ENCODE results near the gene SETD7.

DNA sequence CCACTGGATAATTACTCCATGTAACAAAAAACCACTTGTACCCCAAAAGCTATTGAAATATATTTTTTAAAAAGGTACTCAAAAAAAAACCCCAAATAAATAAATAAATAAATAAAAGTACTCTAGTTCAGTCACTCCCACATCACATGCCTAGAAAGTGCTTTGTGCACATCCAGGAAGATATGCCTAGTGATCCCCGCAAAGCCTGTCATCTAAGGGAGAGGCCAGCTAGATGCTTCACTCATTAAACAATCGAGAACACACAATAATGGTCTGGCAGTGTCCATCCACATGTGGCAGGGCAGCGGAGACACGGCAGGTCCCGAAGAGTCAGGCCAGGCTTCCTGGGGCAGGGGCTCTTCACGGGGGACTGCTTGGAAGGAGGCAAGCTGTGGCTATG lies 54.5 kb downstream of the SETD7 start:
- TF ChIP-seq, protein P1, sequence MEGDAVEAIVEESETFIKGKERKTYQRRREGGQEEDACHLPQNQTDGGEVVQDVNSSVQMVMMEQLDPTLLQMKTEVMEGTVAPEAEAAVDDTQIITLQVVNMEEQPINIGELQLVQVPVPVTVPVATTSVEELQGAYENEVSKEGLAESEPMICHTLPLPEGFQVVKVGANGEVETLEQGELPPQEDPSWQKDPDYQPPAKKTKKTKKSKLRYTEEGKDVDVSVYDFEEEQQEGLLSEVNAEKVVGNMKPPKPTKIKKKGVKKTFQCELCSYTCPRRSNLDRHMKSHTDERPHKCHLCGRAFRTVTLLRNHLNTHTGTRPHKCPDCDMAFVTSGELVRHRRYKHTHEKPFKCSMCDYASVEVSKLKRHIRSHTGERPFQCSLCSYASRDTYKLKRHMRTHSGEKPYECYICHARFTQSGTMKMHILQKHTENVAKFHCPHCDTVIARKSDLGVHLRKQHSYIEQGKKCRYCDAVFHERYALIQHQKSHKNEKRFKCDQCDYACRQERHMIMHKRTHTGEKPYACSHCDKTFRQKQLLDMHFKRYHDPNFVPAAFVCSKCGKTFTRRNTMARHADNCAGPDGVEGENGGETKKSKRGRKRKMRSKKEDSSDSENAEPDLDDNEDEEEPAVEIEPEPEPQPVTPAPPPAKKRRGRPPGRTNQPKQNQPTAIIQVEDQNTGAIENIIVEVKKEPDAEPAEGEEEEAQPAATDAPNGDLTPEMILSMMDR (conservative IDR thresholded peaks at IDR 0.05; ENCODE audit: low read depth in 2 of 2), result no peak
- no peak for TF ChIP-seq POLR2AphosphoS5 (IDR thresholded peaks at IDR 0.05; ENCODE audit: low read depth)
- no peak for TF ChIP-seq EZH2phosphoT487 (IDR thresholded peaks at IDR 0.05; ENCODE audit: unreplicated experiment)
- no peak for TF ChIP-seq ZNF114 (CRISPR knock-in tag; IDR thresholded peaks at IDR 0.05)
- TF ChIP-seq ETS1 (IDR thresholded peaks at IDR 0.05), result no peak
- TF ChIP-seq EZH2 (IDR thresholded peaks at IDR 0.05; ENCODE audit: low read depth, unreplicated experiment), result no peak
- TF ChIP-seq STAT1 (IDR thresholded peaks at IDR 0.05; ENCODE audit: unreplicated experiment), result no peak
- no peak for TF ChIP-seq JUNB (IDR thresholded peaks at IDR 0.05; ENCODE audit: unreplicated experiment)
- TF ChIP-seq, protein P2, sequence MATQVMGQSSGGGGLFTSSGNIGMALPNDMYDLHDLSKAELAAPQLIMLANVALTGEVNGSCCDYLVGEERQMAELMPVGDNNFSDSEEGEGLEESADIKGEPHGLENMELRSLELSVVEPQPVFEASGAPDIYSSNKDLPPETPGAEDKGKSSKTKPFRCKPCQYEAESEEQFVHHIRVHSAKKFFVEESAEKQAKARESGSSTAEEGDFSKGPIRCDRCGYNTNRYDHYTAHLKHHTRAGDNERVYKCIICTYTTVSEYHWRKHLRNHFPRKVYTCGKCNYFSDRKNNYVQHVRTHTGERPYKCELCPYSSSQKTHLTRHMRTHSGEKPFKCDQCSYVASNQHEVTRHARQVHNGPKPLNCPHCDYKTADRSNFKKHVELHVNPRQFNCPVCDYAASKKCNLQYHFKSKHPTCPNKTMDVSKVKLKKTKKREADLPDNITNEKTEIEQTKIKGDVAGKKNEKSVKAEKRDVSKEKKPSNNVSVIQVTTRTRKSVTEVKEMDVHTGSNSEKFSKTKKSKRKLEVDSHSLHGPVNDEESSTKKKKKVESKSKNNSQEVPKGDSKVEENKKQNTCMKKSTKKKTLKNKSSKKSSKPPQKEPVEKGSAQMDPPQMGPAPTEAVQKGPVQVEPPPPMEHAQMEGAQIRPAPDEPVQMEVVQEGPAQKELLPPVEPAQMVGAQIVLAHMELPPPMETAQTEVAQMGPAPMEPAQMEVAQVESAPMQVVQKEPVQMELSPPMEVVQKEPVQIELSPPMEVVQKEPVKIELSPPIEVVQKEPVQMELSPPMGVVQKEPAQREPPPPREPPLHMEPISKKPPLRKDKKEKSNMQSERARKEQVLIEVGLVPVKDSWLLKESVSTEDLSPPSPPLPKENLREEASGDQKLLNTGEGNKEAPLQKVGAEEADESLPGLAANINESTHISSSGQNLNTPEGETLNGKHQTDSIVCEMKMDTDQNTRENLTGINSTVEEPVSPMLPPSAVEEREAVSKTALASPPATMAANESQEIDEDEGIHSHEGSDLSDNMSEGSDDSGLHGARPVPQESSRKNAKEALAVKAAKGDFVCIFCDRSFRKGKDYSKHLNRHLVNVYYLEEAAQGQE (IDR thresholded peaks at IDR 0.05; ENCODE audit: unreplicated experiment), result no peak
- no peak for TF ChIP-seq CREB1 (CRISPR knock-in tag; IDR thresholded peaks at IDR 0.05; ENCODE audit: low read depth)
